M059J (cell line): ENCODE results near the gene LHFPL4. TPM values are rescaled to one million over a fixed set of nuclear protein-coding genes. Genes with fewer than 3 reads are reported as not detected.

Source experiments
- DNase-seq: peaks from one replicate; pipeline ENCODE4 v3.0.0-alpha.2; 2012; ENCODE audit warnings: low read depth
- total RNA-seq: library from RNA; depleted of rRNA; stranded (reverse); fragments of >200 nt; shearing (Covaris generic); gene quantifications from 2 replicates; pipeline ENCODE4 v1.2.3, GENCODE V29; 2014; rRNA removed

The LHFPL4 gene
- total RNA-seq, 1 experiment from 2014 or later, result 0.05 TPM

- no peak for DNase-seq
Measured at GRCh38 chr3:9473496-9474065, 80.0 kb downstream of the LHFPL4 start.

GRCh38 chr3:9469986-9470385 is 83.6 kb downstream of the LHFPL4 start:
- DNase-seq, result no peak

GRCh38 chr3:9468460-9468859 is 85.2 kb downstream of the LHFPL4 start:
- peak; percentile 4 for DNase-seq

- DNase-seq, result no peak
Measured at GRCh38 chr3:9467451-9467850, 86.2 kb downstream of the LHFPL4 start.

- DNase-seq, result no peak
Measured at GRCh38 chr3:9455596-9456131, 98.0 kb downstream of the LHFPL4 start.

GRCh38 chr3:9452417-9452816 is 101.2 kb downstream of the LHFPL4 start:
- no peak for DNase-seq

- no peak for DNase-seq
Measured at GRCh38 chr3:9450991-9451390, 102.6 kb downstream of the LHFPL4 start.

- no peak for DNase-seq
Measured at GRCh38 chr3:9450126-9450525, 103.5 kb downstream of the LHFPL4 start.

GRCh38 chr3:9448643-9449042 is 105.0 kb downstream of the LHFPL4 start:
- DNase-seq, result no peak

Other genes with a start within 250 kb of the LHFPL4 start
- gene THUMPD3, start 190.8 kb downstream of the LHFPL4 start, total RNA-seq, result 24.4 and 29.3 TPM in 2 replicates
- gene SETD5, start 156.2 kb downstream of the LHFPL4 start, total RNA-seq, result 39.5 and 57.2 TPM in 2 replicates
- 14.6 and 17.3 TPM in 2 replicates for gene MTMR14, start 95.7 kb upstream of the LHFPL4 start, total RNA-seq
- gene CPNE9, start 150.0 kb upstream of the LHFPL4 start, total RNA-seq, result not detected in 2 replicates
- gene BRPF1, start 177.9 kb upstream of the LHFPL4 start, total RNA-seq, result 10.1 and 14.0 TPM in 2 replicates
- gene OGG1, start 196.1 kb upstream of the LHFPL4 start, total RNA-seq, result 9.6 and 10.4 TPM in 2 replicates
- 6.4 and 10.6 TPM in 2 replicates for gene CAMK1, start 216.1 kb upstream of the LHFPL4 start, total RNA-seq
- 53.6 and 60.2 TPM in 2 replicates for gene TADA3, start 238.7 kb upstream of the LHFPL4 start, total RNA-seq
- 155 and 190 TPM in 2 replicates for gene ARPC4, start 239.3 kb upstream of the LHFPL4 start, total RNA-seq